K562 (cell line): ENCODE measurements around the gene NECTIN1. TPM values are rescaled to one million over a fixed set of nuclear protein-coding genes. Genes with fewer than 3 reads are reported as not detected.

Experiments used
- ATAC-seq: fragments of 200-7000 bp; cut with Tn5 transposase; 3 replicates; pipeline ENCODE4 v1.9.1; 2020; ENCODE audit warnings: moderate library complexity
- BruUV-seq: library from RNA; stranded (reverse); fragments of 400-500 nt; replicated peaks from 2 replicates; lab custom pipeline; 2021; lab: Mats Ljungman, UMichigan
- CTCF ChIA-PET: fragments of 300-600 bp; formaldehyde crosslinking; extraction: SDS; loops from one replicate; lab custom pipeline; 2021; ENCODE audit warnings: low intra/inter-chr PET ratio; lab: Yijun Ruan, JAX
- POLR2A ChIA-PET: fragments of 300-600, 350-650 bp; sonication (Branson Sonifier 250); formaldehyde crosslinking; extraction: SDS; loops from one replicate; lab custom pipeline; 2021; ENCODE audit warnings: antibody characterized with exemption, inconsistent platforms; lab: Yijun Ruan, JAX
- DNase-seq, 4 experiments: peaks; one replicate each; pipeline versions ENCODE4 v3.0.0 to v3.0.0-alpha.2; 2011 to 2018; ENCODE audit warnings: low spot score in 3 of 4, mixed read lengths in 3 of 4; ENCODE audit errors: extremely low read depth in 1 of 4
- FAIRE-seq: peaks from 2 replicates; lab custom pipeline; 2011; peaks lifted over from hg19 to GRCh38; lab: Jason Lieb, UNC
- H2AFZ ChIP-seq: 2 replicates; pipeline ENCODE4 v1.6.0; 2011; ENCODE audit warnings: low read depth, low read length, control low read depth, inconsistent platforms
- H3K27ac ChIP-seq: fragments of 200-600 bp; 3 replicates; pipeline ENCODE4 v1.8.0; 2011; ENCODE audit warnings: low read depth, mild to moderate bottlenecking, control low read depth, inconsistent platforms, low read length, moderate library complexity, mixed read lengths; ENCODE audit errors: extremely low read depth
- H3K27me3 ChIP-seq, 2 experiments: fragments of 300-600 bp in 1 of 2; 2 replicates in 1 of 2; 3 replicates in 1 of 2; pipeline versions ENCODE4 v1.6.0 to v1.8.0; 2011; ENCODE audit warnings: inconsistent platforms in 2 of 2, low read length in 2 of 2, mild to moderate bottlenecking in 1 of 2, mixed read lengths in 1 of 2, moderate library complexity in 1 of 2; ENCODE audit not compliant: control insufficient read depth in 2 of 2, insufficient read depth in 2 of 2
- H3K36me3 ChIP-seq: fragments of 300-600 bp; 3 replicates; pipeline ENCODE4 v1.8.0; 2011; ENCODE audit warnings: mild to moderate bottlenecking, low read length, inconsistent platforms; ENCODE audit not compliant: control insufficient read depth, insufficient read depth
- H3K4me1 ChIP-seq, 2 experiments: fragments of 200-600 bp in 1 of 2; replicated peaks in 1 of 2; 2 replicates in 1 of 2; 3 replicates in 1 of 2; pipeline versions ENCODE4 v1.5.1 to v1.8.0; 2011; ENCODE audit warnings: inconsistent platforms in 2 of 2, low read length in 2 of 2, mild to moderate bottlenecking in 1 of 2, mixed read lengths in 1 of 2, moderate library complexity in 1 of 2; ENCODE audit not compliant: control insufficient read depth in 2 of 2, insufficient read depth in 2 of 2
- H3K4me2 ChIP-seq: 2 replicates; pipeline ENCODE4 v1.6.1; 2011; ENCODE audit warnings: low read length, control low read depth, inconsistent platforms, mixed read lengths; ENCODE audit not compliant: insufficient read depth
- H3K4me3 ChIP-seq: fragments of 200-600 bp; sonication (generic), shearing (Covaris generic); 2 replicates; pipeline ENCODE4 v1.5.1; 2016; ENCODE audit warnings: control low read depth, inconsistent platforms
- H3K79me2 ChIP-seq: fragments of 200-600 bp; 3 replicates; pipeline ENCODE4 v1.8.0; 2011; ENCODE audit warnings: low read length, inconsistent platforms; ENCODE audit not compliant: control insufficient read depth, insufficient read depth
- H3K9ac ChIP-seq, 2 experiments: 2 replicates each; pipeline versions ENCODE4 v1.6.0 to v1.6.1; 2011; ENCODE audit warnings: low read depth in 2 of 2, low read length in 2 of 2, control low read depth in 1 of 2, inconsistent platforms in 1 of 2, mild to moderate bottlenecking in 1 of 2, mixed read lengths in 1 of 2; ENCODE audit not compliant: insufficient read depth in 1 of 2
- H3K9me1 ChIP-seq: one replicate; pipeline ENCODE4 v1.6.0; 2011; ENCODE audit warnings: inconsistent platforms, mild to moderate bottlenecking, low read length, moderate library complexity; ENCODE audit not compliant: control insufficient read depth, insufficient read depth
- H3K9me3 ChIP-seq: replicated peaks from 2 replicates; pipeline ENCODE4 v1.5.1; 2011; ENCODE audit warnings: low read depth, low read length, inconsistent platforms; ENCODE audit not compliant: control insufficient read depth, insufficient read depth
- H4K20me1 ChIP-seq: replicated peaks from 2 replicates; pipeline ENCODE4 v1.6.1; 2011; ENCODE audit warnings: low read length, inconsistent platforms, mixed read lengths; ENCODE audit not compliant: control insufficient read depth, insufficient read depth
- ASH1L ChIP-seq: fragments of 450-650 bp; IDR thresholded peaks from 2 replicates; pipeline ENCODE4 v1.6.1; 2018; ENCODE audit warnings: borderline replicate concordance, mild to moderate bottlenecking, low read depth; ENCODE audit not compliant: partially characterized antibody
- BRCA1 ChIP-seq, 2 experiments: fragments of 450-650 bp in 1 of 2; sonication (generic) in 1 of 2; formaldehyde crosslinking in 1 of 2; IDR thresholded peaks; 2 replicates each; pipeline versions ENCODE4 v1.5.0 to v1.6.1; 2017 to 2020; ENCODE audit warnings: mild to moderate bottlenecking in 1 of 2, missing genetic modification reagents in 1 of 2
- NFIX ChIP-seq: fragments of 250-450 bp; sonication (Bioruptor Pico); IDR thresholded peaks from 2 replicates; pipeline ENCODE4 v1.4.0; 2020; ENCODE audit warnings: low read depth, mild to moderate bottlenecking, moderate library complexity
- SOX6 ChIP-seq: fragments of 450-650 bp; IDR thresholded peaks from 2 replicates; pipeline ENCODE4 v1.6.1; 2014; ENCODE audit warnings: mild to moderate bottlenecking
- ZNF589 ChIP-seq: fragments of 200-800 bp; sonication (Bioruptor generic); IDR thresholded peaks from 2 replicates; pipeline ENCODE4 v1.6.1; 2016; ENCODE audit warnings: low read depth, missing genetic modification characterization, missing compliant biosample characterization
- WGBS: fragments of 100-300 bp; shearing (Covaris generic); methylation state at CpG from one replicate; pipeline ENCODE4 v1.1.6; 2016; ENCODE audit warnings: low coverage, mixed read lengths; ENCODE audit not compliant: insufficient coverage; ENCODE audit errors: missing lambda C conversion rate; 5-methylcytosine and 5-hydroxymethylcytosine counted together
- in situ Hi-C: fragments of 300-500 bp; cut with MboI; formaldehyde crosslinking; loops from 4 replicates; pipeline ENCODE4 v1.15.0; 2018; ENCODE audit warnings: inconsistent platforms, mixed read lengths
- intact Hi-C: fragments of 100-400 bp; cut with micrococcal nuclease; formaldehyde crosslinking; loops from 2 replicates; pipeline ENCODE4 v1.14.2; 2022
- polyA plus RNA-seq, 8 experiments: library from polyadenylated mRNA; depleted of rRNA in 4 of 8; stranded (reverse) in 5 of 8; unstranded in 3 of 8; fragments of >200 nt; fragmentation: Nextera tagmentation in 2 of 8; fragmentation: Illumina TruSeq in 1 of 8; extraction: Ambion mirVana in 2 of 8; extraction: Trizol in 1 of 8; gene quantifications; 2 replicates each; pipeline versions ENCODE4 v1.2.1 to v1.2.3, GENCODE V29; 2011 to 2014; ENCODE audit warnings: inconsistent platforms in 1 of 8, missing spikeins in 1 of 8
- total RNA-seq, 7 experiments: library from RNA; depleted of rRNA in 6 of 7; stranded (reverse); fragments of >200 nt in 6 of 7; fragmentation: Illumina TruSeq in 2 of 7; extraction: Trizol in 2 of 7; gene quantifications; 2 replicates each; pipeline versions ENCODE4 v1.2.1 to v1.2.3, GENCODE V29; 2011 to 2021; ENCODE audit warnings: low replicate concordance in 1 of 7
- TF ChIP-seq, protein P1 (sequence below), 2 experiments: IDR thresholded peaks; 2 replicates each; pipeline ENCODE4 v1.6.1; 2011; ENCODE audit warnings: borderline replicate concordance in 1 of 2, control low read depth in 1 of 2, low read depth in 1 of 2, low read length in 1 of 2, mild to moderate bottlenecking in 1 of 2, mixed read lengths in 1 of 2, moderate library complexity in 1 of 2; ENCODE audit not compliant: insufficient read depth in 1 of 2, insufficient read length in 1 of 2, poor library complexity in 1 of 2, severe bottlenecking in 1 of 2; ENCODE audit errors: extremely low read depth in 1 of 2

Gene NECTIN1
- total and polyA plus RNA-seq, 9 of the 15 experiments (the other 6 are each of a cell fraction or from before 2014, with no cell fraction given): 0.09 to 0.53 (median 0.23) TPM; not detected in 2

DNA sequence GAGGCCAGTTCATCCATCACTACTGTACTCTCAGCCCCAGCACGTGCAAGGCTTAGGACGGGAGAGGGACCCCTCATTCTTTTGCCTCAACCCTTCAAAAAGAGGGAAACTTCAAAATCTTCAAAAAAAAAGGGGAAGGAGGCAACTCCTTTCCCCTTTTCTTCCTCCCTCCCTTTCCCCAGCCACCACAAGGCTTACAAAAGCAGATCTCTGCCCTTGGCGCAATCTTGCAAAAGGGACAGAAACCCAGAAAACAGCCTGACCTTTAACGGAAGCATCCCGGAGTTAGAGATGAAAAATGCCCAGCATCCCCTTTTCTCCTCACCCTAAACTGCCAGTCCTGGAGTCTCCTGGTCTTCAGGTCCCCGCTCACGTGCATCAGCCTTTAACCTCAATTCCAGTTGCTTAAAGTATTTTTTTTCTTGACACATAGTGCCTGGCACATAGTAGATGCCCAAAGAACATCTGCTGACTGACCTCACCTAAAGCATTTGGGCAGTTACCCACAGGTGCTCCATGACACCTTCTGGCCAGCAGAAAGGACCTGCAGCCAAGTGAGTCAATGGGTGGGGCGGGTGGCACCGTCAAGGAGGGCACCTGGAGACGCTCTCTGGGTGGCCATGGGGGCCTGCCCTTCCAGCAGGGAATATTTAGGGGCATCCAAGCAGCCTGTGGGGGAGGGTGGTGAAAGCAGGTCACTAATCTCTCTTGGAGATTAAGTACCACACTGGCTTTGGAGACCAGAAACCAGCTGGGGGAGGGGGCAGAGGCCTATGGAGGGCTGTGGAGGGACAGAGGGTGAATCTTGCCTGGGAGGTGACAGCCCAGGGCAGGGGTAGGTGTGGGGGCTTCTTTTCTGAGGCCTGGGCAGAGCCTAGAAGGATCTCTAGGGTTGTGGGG is 16.3 kb downstream of the NECTIN1 start:
- CTCF ChIA-PET: no interaction called here
- TF ChIP-seq, protein P1, sequence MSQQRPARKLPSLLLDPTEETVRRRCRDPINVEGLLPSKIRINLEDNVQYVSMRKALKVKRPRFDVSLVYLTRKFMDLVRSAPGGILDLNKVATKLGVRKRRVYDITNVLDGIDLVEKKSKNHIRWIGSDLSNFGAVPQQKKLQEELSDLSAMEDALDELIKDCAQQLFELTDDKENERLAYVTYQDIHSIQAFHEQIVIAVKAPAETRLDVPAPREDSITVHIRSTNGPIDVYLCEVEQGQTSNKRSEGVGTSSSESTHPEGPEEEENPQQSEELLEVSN (IDR thresholded peaks at IDR 0.05; ENCODE audit: borderline replicate concordance in 1 of 2, extremely low read depth in 1 of 2, insufficient read depth in 1 of 2, insufficient read length in 1 of 2, low read depth in 1 of 2, low read length in 1 of 2, poor library complexity in 1 of 2, severe bottlenecking in 1 of 2): no peak
- TF ChIP-seq BRCA1 (IDR thresholded peaks at IDR 0.05): no peak
- TF ChIP-seq BRCA1 (CRISPR knock-in tag; IDR thresholded peaks at IDR 0.05): no peak
- no peak for TF ChIP-seq ASH1L
- TF ChIP-seq SOX6: no peak
- no peak for TF ChIP-seq NFIX (CRISPR knock-in tag)
- no peak for TF ChIP-seq ZNF589 (CRISPR knock-in tag)
- Histone ChIP-seq H3K9me3 (no peaks in the 10 kb centered on the region), H4K20me1 (peaks cover 10% of the 10 kb centered on the region), H2AFZ (no peak overlapping the region), H3K9ac (no peak overlapping the region), H3K27me3 (peaks cover 0 to 24% of the 10 kb centered on the region in 2 experiments; a peak in 4 of 5 replicates), H3K36me3 (no peaks in the 10 kb centered on the region), H3K4me2 (no peak overlapping the region), H3K4me1 (no peaks in the 10 kb centered on the region), H3K4me3 (no peak overlapping the region), H3K9me1 (no peaks in the 10 kb centered on the region), H3K27ac (no peak overlapping the region), H3K79me2 (no peaks in the 10 kb centered on the region)
- DNase-seq (no peak), ATAC-seq (no peak), FAIRE-seq (no peak)
- intact Hi-C loops: no loop called here
- POLR2A ChIA-PET: no interaction called here
- in situ Hi-C loops: no loop called here
- no TSS peak for BruUV-seq
- 5% methylated on average over 10 of the region's 10 CpGs for WGBS
